ENCODE data around the gene MAGI1. TPM values are rescaled to one million over a fixed set of nuclear protein-coding genes. Genes with fewer than 3 reads are reported as not detected.

MAGI1 gene
- total RNA-seq, 3 donors from 2014 or later (not counting 1 experiment from before 2014, with no cell fraction given), result not detected

DNA sequence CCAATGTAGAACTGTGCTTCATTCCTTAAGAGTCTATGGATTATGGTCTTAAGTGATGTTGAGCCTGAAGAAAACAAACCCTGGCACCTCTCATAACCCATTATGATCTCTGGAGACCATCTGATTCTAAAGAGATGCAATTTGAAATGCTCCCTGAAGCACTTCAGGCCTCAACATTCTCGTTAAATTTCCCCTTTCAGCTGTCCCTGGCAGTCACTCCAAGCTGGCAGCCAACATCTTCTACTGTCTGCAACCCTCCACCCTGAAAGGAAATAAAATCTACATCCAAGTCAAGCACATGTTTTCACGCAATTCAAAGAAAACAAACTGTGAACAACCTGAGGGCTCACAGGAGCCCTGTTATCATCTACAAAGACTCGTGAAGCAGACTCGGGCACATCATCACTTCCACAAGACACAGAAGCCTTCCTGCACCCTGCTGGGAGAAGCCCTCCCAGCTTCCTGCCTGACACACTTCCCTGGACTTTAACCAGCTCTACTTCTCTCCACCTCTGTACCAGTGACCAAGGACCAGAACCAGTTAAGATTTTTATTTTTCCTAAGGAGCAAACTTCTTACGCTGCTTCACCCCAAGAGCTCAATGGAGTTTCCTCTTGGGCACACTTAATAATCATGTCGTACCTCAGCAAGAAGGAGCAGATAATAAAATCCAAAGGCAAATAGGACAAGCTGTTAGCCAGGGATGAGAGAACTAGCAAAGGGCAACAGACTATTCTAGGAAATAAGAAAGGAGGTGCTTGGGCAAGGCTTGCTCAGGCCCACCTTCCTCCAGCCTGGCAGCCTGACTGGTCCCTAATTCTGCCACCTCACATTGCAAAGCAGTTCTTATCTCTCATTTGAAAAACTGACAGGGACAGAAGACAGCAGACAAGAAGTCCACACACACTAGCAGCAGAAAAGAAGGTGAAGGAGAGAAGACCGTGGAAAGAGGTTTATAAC lies 67.1 kb downstream of the MAGI1 start:
- no peaks in the 10 kb centered on the region for H3K4me1 ChIP-seq (ENCODE audit: control insufficient read depth, insufficient read depth, low read length)
- Mint-ChIP-seq H3K4me1 (no peaks in the 10 kb centered on the region), H3K27ac (no peak overlapping the region), H3K4me3 (no peak overlapping the region), H3K36me3 (no peaks in the 10 kb centered on the region), H3K9me3 (no peaks in the 10 kb centered on the region), H3K27me3 (ENCODE audit: low read depth in 2 of 2) (no peaks in the 10 kb centered on the region)
- WGBS (ENCODE audit: insufficient coverage), result 77% methylated on average over 7 of the region's 7 CpGs
- H3K9me3 ChIP-seq (ENCODE audit: control insufficient read depth, insufficient read depth, low read length), result no peaks in the 10 kb centered on the region
- H3K4me3 ChIP-seq (ENCODE audit: low read length), result no peak overlapping the region
- H3K36me3 ChIP-seq (ENCODE audit: control insufficient read depth, insufficient read depth, low read length), result no peaks in the 10 kb centered on the region
- no peaks in the 10 kb centered on the region for H3K27me3 ChIP-seq (ENCODE audit: control insufficient read depth, insufficient read depth, low read length)
- ATAC-seq, result no peak
- no peak for TF ChIP-seq CTCF (IDR thresholded peaks at IDR 0.05)
- no peak for DNase-seq
- intact Hi-C loops (cut with micrococcal nuclease), result no loop called here
- no peak overlapping the region for H3K27ac ChIP-seq (ENCODE audit: low read length)

DNA sequence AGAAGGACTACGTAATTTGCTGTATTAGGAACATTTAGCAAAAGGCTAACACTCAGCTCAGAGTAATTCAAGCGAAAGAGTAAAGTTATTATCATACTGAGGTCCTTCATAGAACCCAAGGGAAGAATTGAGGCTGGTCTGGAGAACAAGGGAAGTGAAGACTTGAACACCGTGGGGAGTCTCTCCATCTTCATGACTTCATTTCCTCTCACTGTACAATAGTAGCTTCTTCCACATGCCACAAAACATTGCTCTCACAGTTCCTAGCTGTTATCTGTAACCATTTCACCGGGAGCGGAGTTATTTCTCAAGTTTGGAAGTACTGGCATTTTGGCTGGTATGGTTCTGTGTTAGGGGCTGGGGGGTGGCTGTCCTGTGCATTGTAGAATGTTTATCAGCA lies 69.7 kb downstream of the MAGI1 start:
- Histone ChIP-seq H3K4me1 (ENCODE audit: control insufficient read depth, insufficient read depth, low read length) (no peaks in the 10 kb centered on the region), H3K27me3 (ENCODE audit: control insufficient read depth, insufficient read depth, low read length) (no peaks in the 10 kb centered on the region), H3K36me3 (ENCODE audit: control insufficient read depth, insufficient read depth, low read length) (no peaks in the 10 kb centered on the region), H3K4me3 (ENCODE audit: low read length) (no peak overlapping the region), H3K27ac (ENCODE audit: low read length) (no peak overlapping the region), H3K9me3 (ENCODE audit: control insufficient read depth, insufficient read depth, low read length) (no peaks in the 10 kb centered on the region)
- Mint-ChIP-seq H3K4me1 (no peaks in the 10 kb centered on the region), H3K27me3 (ENCODE audit: low read depth in 2 of 2) (peaks cover 0 to 3% of the 10 kb centered on the region in 2 donors), H3K9me3 (no peaks in the 10 kb centered on the region), H3K27ac (no peak overlapping the region), H3K4me3 (no peak overlapping the region), H3K36me3 (no peaks in the 10 kb centered on the region)
- ATAC-seq (no peak), DNase-seq (no peak)
- WGBS (ENCODE audit: insufficient coverage), result 82% methylated on average over 3 of the region's 5 CpGs
- no peak for TF ChIP-seq CTCF (IDR thresholded peaks at IDR 0.05)
- intact Hi-C loops (cut with micrococcal nuclease), result no loop called here

DNA sequence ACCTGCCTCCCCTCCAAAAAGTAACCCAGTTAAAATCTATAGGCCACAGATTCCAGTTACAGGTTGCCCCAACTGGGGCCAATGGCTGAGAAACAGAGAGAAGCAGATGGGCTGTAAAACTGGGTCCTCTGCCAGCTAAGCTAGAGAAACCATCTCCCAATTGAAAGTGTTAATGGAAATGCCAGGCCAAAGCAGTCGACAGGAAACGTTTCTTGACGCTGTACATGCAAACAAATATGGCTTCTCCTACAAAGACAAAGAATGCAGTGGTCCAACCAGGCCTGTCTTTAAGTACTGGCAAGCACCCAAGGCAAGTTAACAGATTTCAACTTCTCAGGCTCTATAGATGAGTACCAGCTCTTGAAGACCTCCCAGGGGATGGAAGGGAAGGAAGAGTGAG lies 71.3 kb downstream of the MAGI1 start:
- no peaks in the 10 kb centered on the region for H3K9me3 Mint-ChIP-seq
- H3K27me3 Mint-ChIP-seq (ENCODE audit: low read depth in 2 of 2), result peaks cover 0 to 3% of the 10 kb centered on the region in 2 donors
- no peak overlapping the region for H3K27ac Mint-ChIP-seq
- H3K27ac ChIP-seq (ENCODE audit: low read length), result no peak overlapping the region
- DNase-seq (no peak), ATAC-seq (no peak)
- no peak for TF ChIP-seq CTCF (IDR thresholded peaks at IDR 0.05)
- H3K4me3 Mint-ChIP-seq, result no peak overlapping the region
- no peaks in the 10 kb centered on the region for H3K36me3 Mint-ChIP-seq
- H3K9me3 ChIP-seq (ENCODE audit: control insufficient read depth, insufficient read depth, low read length), result no peaks in the 10 kb centered on the region
- WGBS (ENCODE audit: insufficient coverage), result 88% methylated on average over 3 of the region's 3 CpGs
- no peak overlapping the region for H3K4me3 ChIP-seq (ENCODE audit: low read length)
- intact Hi-C loops (cut with micrococcal nuclease), result no loop called here
- H3K36me3 ChIP-seq (ENCODE audit: control insufficient read depth, insufficient read depth, low read length), result no peaks in the 10 kb centered on the region
- H3K27me3 ChIP-seq (ENCODE audit: control insufficient read depth, insufficient read depth, low read length), result no peaks in the 10 kb centered on the region
- H3K4me1 ChIP-seq (ENCODE audit: control insufficient read depth, insufficient read depth, low read length), result no peaks in the 10 kb centered on the region
- H3K4me1 Mint-ChIP-seq, result no peaks in the 10 kb centered on the region

All from natural killer cell (primary cell).